Measurements from ENCODE around the gene PPM1M. TPM values are rescaled to one million over a fixed set of nuclear protein-coding genes. Genes with fewer than 3 reads are reported as not detected.

The PPM1M gene
- total and polyA plus RNA-seq, 10 of the 15 experiments (the other 5 are each of a cell fraction or from before 2014, with no cell fraction given) = 7.3 to 24.8 (median 15.8) TPM

DNA sequence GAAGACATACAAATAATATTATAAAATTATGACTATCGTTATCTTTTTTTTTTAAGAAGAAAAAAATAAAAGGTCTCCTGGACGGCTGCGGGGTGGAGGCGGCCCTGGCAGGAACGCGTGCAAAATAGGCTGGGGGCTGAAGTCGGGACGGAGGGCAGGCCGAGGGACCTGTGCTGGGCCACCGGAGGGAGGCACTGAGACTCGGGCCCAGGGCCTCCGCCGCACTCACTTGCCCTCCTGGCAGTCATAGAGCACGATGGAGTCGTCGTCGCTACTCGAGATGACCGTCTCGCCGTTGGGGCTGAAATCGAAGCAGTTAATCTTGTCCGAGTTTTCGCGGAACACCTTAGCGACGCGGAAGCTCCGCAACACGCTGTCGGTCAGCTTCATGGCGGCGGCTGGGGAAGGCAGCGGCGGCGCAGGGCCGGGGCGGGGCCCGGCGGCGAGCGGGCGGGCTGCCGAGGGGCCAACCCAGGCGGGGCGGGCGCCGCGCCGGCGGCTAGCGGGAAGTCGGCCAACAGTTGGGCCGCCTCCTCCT is 32.5 kb downstream of the PPM1M start (continued):
- TF ChIP-seq SMC3 (IDR thresholded peaks at IDR 0.05; ENCODE audit: borderline replicate concordance, low read length) (0 out of 2 replicates have a peak, but pooled peaks have one; percentile 5), NFYA (IDR thresholded peaks at IDR 0.05; ENCODE audit: borderline replicate concordance, low read depth, low read length) (no peak)
- TF ChIP-seq, protein P1, sequence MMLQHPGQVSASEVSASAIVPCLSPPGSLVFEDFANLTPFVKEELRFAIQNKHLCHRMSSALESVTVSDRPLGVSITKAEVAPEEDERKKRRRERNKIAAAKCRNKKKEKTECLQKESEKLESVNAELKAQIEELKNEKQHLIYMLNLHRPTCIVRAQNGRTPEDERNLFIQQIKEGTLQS (IDR thresholded peaks at IDR 0.05; ENCODE audit: borderline replicate concordance, extremely low read depth, low read depth, low read length) = no peak
- TF ChIP-seq, protein P2, sequence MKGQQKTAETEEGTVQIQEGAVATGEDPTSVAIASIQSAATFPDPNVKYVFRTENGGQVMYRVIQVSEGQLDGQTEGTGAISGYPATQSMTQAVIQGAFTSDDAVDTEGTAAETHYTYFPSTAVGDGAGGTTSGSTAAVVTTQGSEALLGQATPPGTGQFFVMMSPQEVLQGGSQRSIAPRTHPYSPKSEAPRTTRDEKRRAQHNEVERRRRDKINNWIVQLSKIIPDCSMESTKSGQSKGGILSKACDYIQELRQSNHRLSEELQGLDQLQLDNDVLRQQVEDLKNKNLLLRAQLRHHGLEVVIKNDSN (IDR thresholded peaks at IDR 0.05; ENCODE audit: borderline replicate concordance, extremely low read length, insufficient read depth, low read depth, low read length) = no peak
- TF ChIP-seq, protein P3, sequence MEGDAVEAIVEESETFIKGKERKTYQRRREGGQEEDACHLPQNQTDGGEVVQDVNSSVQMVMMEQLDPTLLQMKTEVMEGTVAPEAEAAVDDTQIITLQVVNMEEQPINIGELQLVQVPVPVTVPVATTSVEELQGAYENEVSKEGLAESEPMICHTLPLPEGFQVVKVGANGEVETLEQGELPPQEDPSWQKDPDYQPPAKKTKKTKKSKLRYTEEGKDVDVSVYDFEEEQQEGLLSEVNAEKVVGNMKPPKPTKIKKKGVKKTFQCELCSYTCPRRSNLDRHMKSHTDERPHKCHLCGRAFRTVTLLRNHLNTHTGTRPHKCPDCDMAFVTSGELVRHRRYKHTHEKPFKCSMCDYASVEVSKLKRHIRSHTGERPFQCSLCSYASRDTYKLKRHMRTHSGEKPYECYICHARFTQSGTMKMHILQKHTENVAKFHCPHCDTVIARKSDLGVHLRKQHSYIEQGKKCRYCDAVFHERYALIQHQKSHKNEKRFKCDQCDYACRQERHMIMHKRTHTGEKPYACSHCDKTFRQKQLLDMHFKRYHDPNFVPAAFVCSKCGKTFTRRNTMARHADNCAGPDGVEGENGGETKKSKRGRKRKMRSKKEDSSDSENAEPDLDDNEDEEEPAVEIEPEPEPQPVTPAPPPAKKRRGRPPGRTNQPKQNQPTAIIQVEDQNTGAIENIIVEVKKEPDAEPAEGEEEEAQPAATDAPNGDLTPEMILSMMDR (IDR thresholded peaks at IDR 0.05 in 2 of 3, conservative IDR thresholded peaks at IDR 0.05 in 1 of 3; ENCODE audit: control insufficient read depth in 2 of 3, extremely low read depth in 1 of 3, insufficient read depth in 1 of 3, low read depth in 3 of 3, low read length in 3 of 3) = peak; percentile 18 to 49 (median 19); a peak in 3 of 6 replicates

DNA sequence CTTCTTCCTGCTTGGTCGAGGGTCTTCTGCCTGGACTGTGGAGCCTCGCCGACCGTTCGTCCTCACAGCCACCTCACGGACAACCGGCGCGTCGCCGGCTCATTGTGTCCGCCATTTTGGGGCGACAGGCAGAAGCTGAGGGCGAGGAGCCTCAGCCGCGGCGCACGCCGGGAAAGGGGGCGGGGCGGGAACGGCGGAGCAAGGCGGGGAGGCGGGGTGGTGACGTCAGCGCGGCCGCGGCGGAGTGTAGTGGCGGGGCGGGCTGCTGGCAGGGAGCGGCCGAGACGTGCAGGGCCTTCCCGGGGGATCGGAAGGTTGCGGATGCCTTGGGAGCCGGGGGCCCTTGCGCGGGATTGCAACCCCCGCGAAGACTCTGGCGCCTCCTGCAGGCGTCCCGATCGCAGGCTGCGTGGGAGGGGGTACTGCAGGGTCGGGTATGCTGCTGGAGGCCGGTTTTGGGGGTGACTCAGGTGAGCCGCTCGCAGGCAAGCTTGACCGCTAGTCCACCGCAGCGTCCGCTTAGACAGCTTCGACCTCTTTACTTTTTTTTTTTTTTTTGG is 33.0 kb downstream of the PPM1M start, which contains the start of gene WDR82:
Gene WDR82 (minus strand): TSS at position 140 of the 560 bp plus-strand sequence. CDS start 288 bp downstream, outside the sequence.
- DNase-seq (ENCODE audit: low read depth, low spot score) (peak; percentile 67), ATAC-seq (peak; percentile 84), FAIRE-seq (no peak)
- H3K4me1 ChIP-seq (ENCODE audit: control insufficient read depth, insufficient read depth, low read length) = no peaks in the 10 kb centered on the region; the same call in 1 of the 2 replicates
- CTCF ChIA-PET = interaction anchor here (1.0 to 8.7 kb wide), 10 partner anchors 8 to 76 kb away, joined by 3 to 87 read pairs (median 25); partner anchors contain the start of genes GLYCTK, PPM1M and TLR9
- H2AFZ ChIP-seq (ENCODE audit: control insufficient read depth, low read depth, low read length) = peak within 1 kb of the TSS; percentile 76
- H3K4me3 ChIP-seq = peak within 1 kb of the TSS; percentile 91
- RAD21 ChIA-PET (ENCODE audit: unreplicated experiment) = interaction anchor here (1.0 to 3.9 kb wide), 12 partner anchors 9 to 277 kb away, joined by 3 to 36 read pairs (median 6); partner anchors contain the start of genes GLYCTK, TLR9 and TWF2
- BruUV-seq (replicated peaks) = no TSS peak
- SMC1A ChIA-PET (ENCODE audit: uncharacterized antibody, unreplicated experiment) = interaction anchor here (1.4 to 5.0 kb wide), 7 partner anchors 10 to 53 kb away, joined by 5 to 62 read pairs (median 7); partner anchors contain the start of genes PPM1M and TLR9
- H3K79me2 ChIP-seq (ENCODE audit: control insufficient read depth, insufficient read depth, low read length) = peaks cover 52% of the 10 kb centered on the region
- H3K9ac ChIP-seq (ENCODE audit: control insufficient read depth, insufficient read depth, low read length) = peak within 1 kb of the TSS; percentile 79
- peak within 1 kb of the TSS; percentile 68 for H3K4me2 ChIP-seq (ENCODE audit: control insufficient read depth, insufficient read depth)
- no peaks in the 10 kb centered on the region for H3K9me3 ChIP-seq (replicated peaks; ENCODE audit: control insufficient read depth, insufficient read depth, low read length)
- intact Hi-C loops (cut with micrococcal nuclease; ENCODE audit: unreplicated experiment) = loop anchor here (2.0 kb wide), 1 partner anchor 34 kb away; the partner anchor contains the start of gene PPM1M
- in situ Hi-C loops (cut with MboI) = no loop called here
- H4K20me1 ChIP-seq (ENCODE audit: control insufficient read depth, insufficient read depth) = no peaks in the 10 kb centered on the region
- H3K27me3 ChIP-seq (replicated peaks in 1 of 2; ENCODE audit: control insufficient read depth in 2 of 2, insufficient read depth in 2 of 2, low read length in 1 of 2) = no peaks in the 10 kb centered on the region
- H3K36me3 ChIP-seq (ENCODE audit: control insufficient read depth in 2 of 2, insufficient read depth in 2 of 2, low read length in 1 of 2) = no peaks in the 10 kb centered on the region
- WGBS (ENCODE audit: insufficient coverage, insufficient replicate concordance, low lambda C conversion rate, missing lambda C conversion rate) = 2% methylated on average over 47 of the region's 58 CpGs
- peak within 1 kb of the TSS; percentile 82 for H3K27ac ChIP-seq (ENCODE audit: control insufficient read depth, insufficient read depth)
- POLR2A ChIA-PET = interaction anchor here (0.6 to 8.7 kb wide), 15 partner anchors 10 to 390 kb away, joined by 3 to 60 read pairs (median 5); partner anchors contain the start of genes GLYCTK, POC1A, TLR9 and TWF2
- TF ChIP-seq SIX5 (IDR thresholded peaks at IDR 0.05; ENCODE audit: low read depth, low read length, severe bottlenecking) (peak; percentile 23), IKZF1 (conservative IDR thresholded peaks at IDR 0.05) (peak; percentile 95), NR2F1 (conservative IDR thresholded peaks at IDR 0.05) (peak; percentile 69; the same call in 1 of the 2 replicates), SMAD5 (IDR thresholded peaks at IDR 0.05; ENCODE audit: low read depth) (peak; percentile 93), KDM1A (IDR thresholded peaks at IDR 0.05; ENCODE audit: borderline replicate concordance) (no peak), SPI1 (IDR thresholded peaks at IDR 0.05; ENCODE audit: borderline replicate concordance, insufficient read depth, low read depth, low read length) (no peak), HDAC6 (IDR thresholded peaks at IDR 0.05; ENCODE audit: unreplicated experiment) (peak; percentile 73), ETV6 (conservative IDR thresholded peaks at IDR 0.05 in 1 of 2, IDR thresholded peaks at IDR 0.05 in 1 of 2; ENCODE audit: borderline replicate concordance in 1 of 2, low read depth in 1 of 2) (no peak), NBN (IDR thresholded peaks at IDR 0.05) (peak; percentile 75; the same call in 1 of the 2 replicates), EGR1 (IDR thresholded peaks at IDR 0.05; ENCODE audit: borderline replicate concordance in 1 of 2, low read depth in 2 of 2, low read length in 2 of 2) (peak in 1 of 2 experiments; percentile 88; a peak in 2 of 3 replicates), JUND (IDR thresholded peaks at IDR 0.05; ENCODE audit: low read depth, low read length) (0 out of 2 replicates have a peak, but pooled peaks have one; percentile 45), ATF7 (IDR thresholded peaks at IDR 0.05; ENCODE audit: low read depth) (peak; percentile 66), CREB1 (IDR thresholded peaks at IDR 0.05; ENCODE audit: low read depth) (peak; percentile 92)
